NCI-H1694 treated with DMSO at 0.1 percent for 48 hours (cell line): Measurements from ENCODE around the gene CCL16.

Experiments
- DNase-seq: peaks from one replicate; lab custom pipeline; 2025; lab: John Stamatoyannopoulos, UW

CCL16 gene

DNA sequence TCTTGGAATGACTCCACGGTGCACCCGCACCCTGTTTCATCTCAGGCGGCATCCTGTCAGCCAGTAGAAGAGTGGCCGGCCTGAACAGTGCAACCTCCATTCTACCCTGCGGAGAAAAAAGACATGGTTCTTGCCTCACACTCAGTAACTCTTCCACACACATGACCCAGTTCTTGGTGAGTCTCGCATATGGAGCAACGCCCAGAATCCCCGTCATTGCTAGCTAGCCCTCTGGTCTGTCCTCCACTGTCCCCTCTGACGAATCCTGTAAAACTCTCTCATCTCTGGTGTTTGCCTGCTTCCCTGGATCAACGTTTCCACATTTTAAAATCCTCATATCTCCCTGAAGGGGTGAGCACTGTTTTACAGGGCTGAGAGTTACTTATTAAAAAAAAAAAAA lies 46.5 kb downstream of the CCL16 start:
- no peak for DNase-seq

DNA sequence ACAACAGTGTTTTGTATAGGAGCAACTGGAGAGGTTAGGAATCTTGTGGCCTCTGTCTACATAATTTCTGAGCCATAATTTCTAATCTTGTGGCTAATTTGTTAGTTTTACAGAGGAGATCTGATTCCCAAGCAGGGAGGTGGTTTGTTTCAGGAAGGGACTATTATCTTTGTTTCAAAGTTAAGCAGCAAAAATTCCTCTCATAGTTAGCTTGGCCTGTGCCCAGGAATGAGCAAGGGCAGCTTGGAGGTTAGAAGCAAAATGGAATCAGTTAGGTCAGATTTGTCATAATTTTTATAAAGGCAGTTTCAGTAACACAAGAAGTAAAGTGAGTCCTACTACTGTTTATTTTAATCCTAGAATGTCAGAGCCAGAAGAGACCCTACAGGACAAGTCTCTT lies 48.7 kb downstream of the CCL16 start:
- DNase-seq, result no peak

DNA sequence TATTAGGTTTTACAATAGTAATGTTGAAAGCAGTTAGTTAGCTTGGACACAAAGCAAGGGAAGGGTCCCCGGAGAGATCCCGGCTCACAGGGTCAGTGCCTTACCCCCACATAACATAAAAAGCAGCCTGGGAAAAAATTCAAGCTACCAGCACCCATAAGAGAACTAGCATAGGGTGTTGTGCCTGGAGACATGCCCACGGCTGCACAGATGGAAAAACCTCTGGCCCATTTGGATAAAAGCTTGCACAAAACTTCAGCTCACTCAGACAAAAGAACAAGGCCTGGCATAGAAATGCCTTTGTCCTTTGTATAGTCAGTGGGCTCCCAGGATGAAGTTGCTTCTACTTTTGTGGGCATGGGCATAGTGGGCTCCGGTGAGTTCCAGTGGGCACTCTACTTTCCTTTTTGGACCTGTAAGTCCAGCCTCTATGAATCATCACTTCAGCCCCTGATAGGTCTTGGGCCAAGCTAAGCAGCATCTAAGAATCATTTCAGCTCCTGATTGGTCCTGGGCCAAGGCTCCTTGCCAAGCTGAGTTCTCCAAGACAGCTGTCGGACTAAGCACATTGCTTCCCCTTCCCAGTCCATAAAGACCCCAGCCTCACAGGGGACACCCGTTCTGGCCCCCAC lies 49.4 kb downstream of the CCL16 start:
- DNase-seq, result no peak

DNA sequence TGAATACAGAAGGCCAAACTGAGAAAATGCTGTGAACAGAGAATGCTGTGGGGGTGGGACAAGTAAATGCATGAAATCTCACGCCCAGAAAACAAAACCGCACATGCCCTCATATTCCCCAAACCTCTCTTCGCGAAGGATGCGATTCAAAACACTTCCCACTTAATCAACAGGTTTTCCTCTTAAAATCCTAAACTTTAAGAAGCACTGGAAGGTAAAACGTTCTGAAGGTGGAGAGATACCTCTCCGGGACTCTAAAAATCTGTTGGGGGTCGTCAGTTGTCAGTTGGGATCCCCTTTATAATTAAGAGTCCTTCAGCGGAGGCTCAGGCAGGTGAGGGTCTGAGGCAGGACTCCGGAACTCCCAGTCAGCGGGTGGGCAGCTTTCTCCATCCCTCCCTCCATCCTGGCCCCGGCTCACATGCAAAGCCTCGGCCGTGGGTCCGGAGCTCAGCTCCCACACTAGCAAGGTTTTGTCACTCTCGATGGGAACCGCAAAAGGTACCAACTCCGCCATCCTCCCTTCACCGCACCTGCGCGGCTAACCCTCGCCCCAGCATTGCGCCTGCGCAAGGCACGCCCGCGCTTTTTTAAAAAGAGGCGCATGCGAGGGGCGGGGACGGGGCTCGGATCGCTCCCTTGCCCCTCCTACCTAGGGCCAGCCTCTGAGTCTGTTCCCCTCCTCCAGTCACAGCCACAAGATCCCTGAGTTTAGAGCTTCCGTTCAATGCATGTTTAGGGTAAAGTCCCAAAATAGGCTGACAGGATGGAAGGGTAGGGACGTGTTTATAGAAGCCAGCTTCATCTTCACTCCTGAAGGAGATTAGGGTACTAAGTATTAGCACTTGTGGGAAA lies 50.9 kb downstream of the CCL16 start, which contains the start of gene RDM1:
Gene RDM1 (minus strand): TSS at position 563 of the 855 bp plus-strand sequence. CDS start 46 bp downstream, at position 517.
- peak; percentile 68 for DNase-seq

DNA sequence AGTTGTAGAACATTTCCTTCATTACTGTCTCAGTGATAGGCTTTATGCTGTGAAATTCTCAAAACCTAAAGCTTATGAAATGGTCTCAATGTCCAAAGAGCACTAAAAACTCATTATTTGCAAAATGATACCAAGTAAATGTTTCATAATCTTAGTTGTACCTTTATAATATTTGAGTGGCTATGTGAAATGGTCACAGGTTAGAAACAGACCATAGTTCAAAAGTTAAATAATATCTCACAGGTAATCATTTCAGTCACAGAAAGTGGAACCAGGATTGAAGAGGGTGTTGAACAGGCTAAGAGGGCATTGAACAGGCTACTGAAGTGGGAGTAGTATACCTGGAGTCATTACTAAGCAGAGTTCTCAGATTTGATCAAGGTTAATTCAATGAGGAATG lies 53.6 kb downstream of the CCL16 start:
- no peak for DNase-seq
